Astrocyte of the cerebellum (primary cell): ENCODE data around the gene PAF1.
A peak's percentile ranks its signal among the peaks of the same experiment; 100 is the strongest.

Source experiments
- DNase-seq: peaks from one replicate; pipeline ENCODE4 v3.0.0-alpha.2; 2011; ENCODE audit warnings: low read depth
- H3K4me3 ChIP-seq: 2 replicates; pipeline ENCODE4 v1.5.1; 2011; ENCODE audit warnings: mild to moderate bottlenecking, low read depth, low read length, moderate library complexity
- in situ Hi-C: cut with HindIII; loops from 2 replicates; pipeline ENCODE4 v1.10.0; 2017; ENCODE audit warnings: low sequenced_read_pairs
- TF ChIP-seq, protein P1 (sequence below): IDR thresholded peaks from 2 replicates; pipeline ENCODE4 v1.5.1; 2012; ENCODE audit warnings: low read length, low read depth, moderate library complexity, mild to moderate bottlenecking; ENCODE audit errors: missing control alignments

PAF1 gene

DNA sequence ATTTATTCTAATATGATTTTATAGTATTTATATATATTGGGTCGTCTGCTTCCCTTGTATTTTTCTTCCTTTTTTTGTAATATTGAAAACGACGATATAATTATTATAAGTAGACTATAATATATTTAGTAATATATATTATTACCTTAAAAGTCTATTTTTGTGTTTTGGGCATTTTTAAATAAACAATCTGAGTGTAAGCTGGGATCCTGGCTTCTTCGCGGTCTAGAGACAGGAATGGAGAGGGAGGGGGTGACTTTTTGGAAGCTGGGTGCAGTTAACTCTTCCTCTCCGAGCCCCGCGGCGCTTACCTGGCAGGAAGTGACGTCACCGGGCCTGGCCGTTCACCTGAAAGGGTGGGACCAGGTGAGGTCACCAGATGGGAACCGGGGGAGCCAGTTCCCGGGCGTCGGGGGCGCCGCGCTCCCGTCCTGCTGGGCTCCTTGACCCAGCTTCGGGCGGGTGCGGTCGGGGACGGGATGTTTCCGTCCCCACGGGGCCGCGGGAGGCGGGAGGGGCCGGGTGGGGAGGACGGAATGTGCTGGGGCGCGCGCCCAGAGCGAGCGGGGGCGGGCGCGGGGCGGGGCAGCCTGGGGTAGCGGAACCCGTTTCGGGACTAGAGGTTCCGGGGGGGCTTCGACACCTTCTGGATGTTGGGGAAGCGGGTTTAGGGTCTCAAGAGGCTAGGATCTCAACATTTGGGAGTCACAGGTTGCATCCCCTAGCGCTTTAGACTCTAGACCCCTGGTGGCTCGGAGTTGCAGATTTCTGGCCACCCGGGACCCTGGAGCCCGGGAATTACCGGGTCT lies 18.5 kb upstream of the PAF1 start:
- TF ChIP-seq, protein P1, sequence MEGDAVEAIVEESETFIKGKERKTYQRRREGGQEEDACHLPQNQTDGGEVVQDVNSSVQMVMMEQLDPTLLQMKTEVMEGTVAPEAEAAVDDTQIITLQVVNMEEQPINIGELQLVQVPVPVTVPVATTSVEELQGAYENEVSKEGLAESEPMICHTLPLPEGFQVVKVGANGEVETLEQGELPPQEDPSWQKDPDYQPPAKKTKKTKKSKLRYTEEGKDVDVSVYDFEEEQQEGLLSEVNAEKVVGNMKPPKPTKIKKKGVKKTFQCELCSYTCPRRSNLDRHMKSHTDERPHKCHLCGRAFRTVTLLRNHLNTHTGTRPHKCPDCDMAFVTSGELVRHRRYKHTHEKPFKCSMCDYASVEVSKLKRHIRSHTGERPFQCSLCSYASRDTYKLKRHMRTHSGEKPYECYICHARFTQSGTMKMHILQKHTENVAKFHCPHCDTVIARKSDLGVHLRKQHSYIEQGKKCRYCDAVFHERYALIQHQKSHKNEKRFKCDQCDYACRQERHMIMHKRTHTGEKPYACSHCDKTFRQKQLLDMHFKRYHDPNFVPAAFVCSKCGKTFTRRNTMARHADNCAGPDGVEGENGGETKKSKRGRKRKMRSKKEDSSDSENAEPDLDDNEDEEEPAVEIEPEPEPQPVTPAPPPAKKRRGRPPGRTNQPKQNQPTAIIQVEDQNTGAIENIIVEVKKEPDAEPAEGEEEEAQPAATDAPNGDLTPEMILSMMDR: no peak
- H3K4me3 ChIP-seq: peak overlapping the region; percentile 86
- DNase-seq: no peak
- in situ Hi-C loops: no loop called here

DNA sequence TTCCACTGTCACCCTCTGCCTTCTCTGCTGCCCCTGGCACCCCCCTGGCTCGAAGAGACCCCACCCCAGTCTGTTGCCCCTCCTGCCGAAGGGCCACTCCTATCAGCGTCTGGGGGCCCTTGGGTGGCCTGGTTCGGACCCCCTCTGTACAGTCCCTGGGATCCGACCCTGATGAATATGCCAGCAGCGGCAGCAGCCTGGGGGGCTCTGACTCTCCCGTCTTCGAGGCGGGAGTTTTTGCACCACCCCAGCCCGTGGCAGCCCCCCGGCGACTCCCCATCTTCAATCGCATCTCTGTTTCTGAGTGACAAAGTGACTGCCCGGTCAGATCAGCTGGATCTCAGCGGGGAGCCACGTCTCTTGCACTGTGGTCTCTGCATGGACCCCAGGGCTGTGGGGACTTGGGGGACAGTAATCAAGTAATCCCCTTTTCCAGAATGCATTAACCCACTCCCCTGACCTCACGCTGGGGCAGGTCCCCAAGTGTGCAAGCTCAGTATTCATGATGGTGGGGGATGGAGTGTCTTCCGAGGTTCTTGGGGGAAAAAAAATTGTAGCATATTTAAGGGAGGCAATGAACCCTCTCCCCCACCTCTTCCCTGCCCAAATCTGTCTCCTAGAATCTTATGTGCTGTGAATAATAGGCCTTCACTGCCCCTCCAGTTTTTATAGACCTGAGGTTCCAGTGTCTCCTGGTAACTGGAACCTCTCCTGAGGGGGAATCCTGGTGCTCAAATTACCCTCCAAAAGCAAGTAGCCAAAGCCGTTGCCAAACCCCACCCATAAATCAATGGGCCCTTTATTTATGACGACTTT lies 17.7 kb upstream of the PAF1 start:
- in situ Hi-C loops: no loop called here
- peak overlapping the region; percentile 86 for H3K4me3 ChIP-seq
- no peak for DNase-seq
- TF ChIP-seq, protein P1: no peak

DNA sequence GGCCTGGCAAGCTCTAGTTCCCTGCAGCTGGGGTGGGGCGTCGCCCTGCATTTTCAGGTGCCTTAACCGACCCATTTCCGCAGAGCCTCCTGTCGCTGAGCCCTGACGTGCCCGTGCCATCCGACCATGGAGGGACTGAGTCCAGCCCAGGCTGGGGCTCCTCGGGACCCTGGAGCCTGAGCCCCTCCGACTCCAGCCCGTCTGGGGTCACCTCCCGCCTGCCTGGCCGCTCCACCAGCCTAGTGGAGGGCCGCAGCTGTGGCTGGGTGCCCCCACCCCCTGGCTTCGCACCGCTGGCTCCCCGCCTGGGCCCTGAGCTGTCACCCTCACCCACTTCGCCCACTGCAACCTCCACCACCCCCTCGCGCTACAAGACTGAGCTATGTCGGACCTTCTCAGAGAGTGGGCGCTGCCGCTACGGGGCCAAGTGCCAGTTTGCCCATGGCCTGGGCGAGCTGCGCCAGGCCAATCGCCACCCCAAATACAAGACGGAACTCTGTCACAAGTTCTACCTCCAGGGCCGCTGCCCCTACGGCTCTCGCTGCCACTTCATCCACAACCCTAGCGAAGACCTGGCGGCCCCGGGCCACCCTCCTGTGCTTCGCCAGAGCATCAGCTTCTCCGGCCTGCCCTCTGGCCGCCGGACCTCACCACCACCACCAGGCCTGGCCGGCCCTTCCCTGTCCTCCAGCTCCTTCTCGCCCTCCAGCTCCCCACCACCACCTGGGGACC lies 16.9 kb upstream of the PAF1 start:
- TF ChIP-seq, protein P1: no peak
- DNase-seq: no peak
- in situ Hi-C loops: no loop called here
- peak overlapping the region; percentile 86 for H3K4me3 ChIP-seq

DNA sequence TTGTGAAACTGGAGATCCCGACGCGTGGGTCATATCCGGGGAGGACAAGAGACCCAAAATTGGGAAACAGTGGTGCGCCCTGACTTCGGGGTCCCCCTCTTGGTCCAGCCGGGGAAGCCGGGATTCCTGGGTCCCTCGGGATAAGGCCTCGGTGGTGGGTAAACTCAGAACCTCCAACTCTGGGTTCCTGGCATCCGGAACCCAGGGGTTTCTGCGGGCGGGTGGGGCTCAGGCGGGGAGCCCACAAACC lies 16.4 kb upstream of the PAF1 start:
- H3K4me3 ChIP-seq: peak overlapping the region; percentile 86
- in situ Hi-C loops: no loop called here
- no peak for DNase-seq
- TF ChIP-seq, protein P1: no peak

DNA sequence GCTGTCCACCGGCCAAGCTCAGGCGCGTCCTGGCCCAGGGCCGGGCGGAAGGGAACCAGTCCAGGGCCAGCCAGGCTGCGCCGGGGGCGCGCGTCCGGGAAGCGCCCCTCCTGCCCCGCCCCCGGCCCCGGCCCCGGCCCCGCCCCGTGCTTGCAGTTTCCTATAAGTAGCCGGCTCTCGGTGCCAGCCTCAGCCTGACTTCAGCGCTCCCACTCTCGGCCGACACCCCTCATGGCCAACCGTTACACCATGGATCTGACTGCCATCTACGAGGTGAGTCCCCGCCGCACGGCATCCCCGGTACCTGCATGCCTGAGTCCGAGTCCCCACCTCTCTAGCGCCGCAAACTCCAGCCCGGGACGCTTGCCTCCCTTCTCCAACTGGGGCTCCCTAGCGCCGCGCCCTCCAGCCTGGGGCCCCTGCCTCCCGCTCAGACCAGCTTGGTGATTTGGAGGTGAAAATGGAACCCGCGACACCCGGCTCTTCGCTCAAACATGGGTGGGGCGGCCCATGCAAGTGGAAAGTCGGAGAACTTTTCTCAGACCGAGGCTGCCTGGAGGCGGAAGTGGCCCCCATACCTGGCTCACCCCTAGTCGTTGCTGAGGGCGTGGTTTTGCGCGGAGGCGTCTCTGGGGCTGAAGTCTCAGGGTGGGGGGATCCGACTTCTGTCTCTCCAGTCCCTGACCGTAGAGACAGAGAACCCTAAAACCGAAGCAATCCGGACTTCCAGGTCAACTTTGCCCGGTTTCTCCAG lies 15.9 kb upstream of the PAF1 start, which contains the start of gene ZFP36:
Gene ZFP36 (plus strand): TSS at position 192 of the 754 bp plus-strand sequence. CDS start 58 bp downstream, at position 250.
- no peak for DNase-seq
- peak within 1 kb of the TSS; percentile 86 for H3K4me3 ChIP-seq
- TF ChIP-seq, protein P1: no peak
- in situ Hi-C loops: no loop called here
